Measurements from ENCODE around the gene MSI2.

DNA sequence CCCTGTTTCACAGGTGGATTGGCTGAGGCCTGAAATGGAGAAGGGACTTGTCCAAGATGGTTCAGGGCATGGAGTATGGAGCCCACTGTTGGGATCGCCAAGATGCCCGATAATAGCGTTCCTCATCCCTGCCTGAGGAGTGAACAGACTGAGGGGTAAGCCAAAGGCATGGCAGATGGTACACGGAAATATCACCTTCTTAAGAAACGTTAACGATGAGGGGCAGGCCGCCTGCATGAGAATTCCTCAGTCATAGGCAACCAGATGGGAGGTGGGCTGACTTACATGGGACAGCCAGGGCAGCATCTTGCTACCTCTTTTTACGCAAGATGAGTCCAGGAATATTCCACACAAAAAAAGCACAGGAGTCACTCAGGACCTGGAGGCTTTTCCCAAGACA, 300.7 kb downstream of the MSI2 start:
- no peak for TF ChIP-seq NFE2L1 (tag; IDR thresholded peaks at IDR 0.05; ENCODE audit: borderline replicate concordance, low read depth)
- no peak for TF ChIP-seq SP1 (CRISPR knock-in tag; IDR thresholded peaks at IDR 0.05)
- no peak for TF ChIP-seq POLR2A (conservative IDR thresholded peaks at IDR 0.05)
- TF ChIP-seq NFE2 (IDR thresholded peaks at IDR 0.05; ENCODE audit: low read depth) = no peak
- no peak for TF ChIP-seq SIX5 (IDR thresholded peaks at IDR 0.05; ENCODE audit: borderline replicate concordance in 1 of 2, insufficient read depth in 1 of 2, low read depth in 1 of 2, low read length in 2 of 2)
- no peak for TF ChIP-seq C11orf30 (IDR thresholded peaks at IDR 0.05; ENCODE audit: low read depth)
- TF ChIP-seq YY1 (IDR thresholded peaks at IDR 0.05; ENCODE audit: borderline replicate concordance in 1 of 3, control insufficient read depth in 1 of 3, extremely low read depth in 1 of 3, insufficient read depth in 3 of 3, insufficient read length in 1 of 3, insufficient replicate concordance in 2 of 3, low read depth in 1 of 3, low read length in 2 of 3) = no peak
- TF ChIP-seq, protein P1, sequence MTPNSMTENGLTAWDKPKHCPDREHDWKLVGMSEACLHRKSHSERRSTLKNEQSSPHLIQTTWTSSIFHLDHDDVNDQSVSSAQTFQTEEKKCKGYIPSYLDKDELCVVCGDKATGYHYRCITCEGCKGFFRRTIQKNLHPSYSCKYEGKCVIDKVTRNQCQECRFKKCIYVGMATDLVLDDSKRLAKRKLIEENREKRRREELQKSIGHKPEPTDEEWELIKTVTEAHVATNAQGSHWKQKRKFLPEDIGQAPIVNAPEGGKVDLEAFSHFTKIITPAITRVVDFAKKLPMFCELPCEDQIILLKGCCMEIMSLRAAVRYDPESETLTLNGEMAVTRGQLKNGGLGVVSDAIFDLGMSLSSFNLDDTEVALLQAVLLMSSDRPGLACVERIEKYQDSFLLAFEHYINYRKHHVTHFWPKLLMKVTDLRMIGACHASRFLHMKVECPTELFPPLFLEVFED (CRISPR knock-in tag; conservative IDR thresholded peaks at IDR 0.05) = no peak

Data from K562 (cell line).